DMS114 treated with DMSO at 0.1 percent for 48 hours (cell line): ENCODE data around the gene TMC5.
"Not testable (repeated sequence)": the region's sequence is repeated elsewhere in the genome, so short reads cannot be mapped to it uniquely, and the experiment has no call there.

Source experiments
- DNase-seq: peaks from one replicate; lab custom pipeline; 2025; ENCODE audit not compliant: unreplicated experiment; lab: John Stamatoyannopoulos, UW

TMC5 gene

GRCh38 chr16:19528666-19529065, 111.0 kb downstream of the TMC5 start:
- no peak for DNase-seq

GRCh38 chr16:19532601-19533000, 114.9 kb downstream of the TMC5 start:
- DNase-seq = no peak

- DNase-seq = no peak
These were observed 122.7 kb downstream of the TMC5 start for GRCh38 chr16:19540241-19540970.

- DNase-seq = no peak
These were observed 124.6 kb downstream of the TMC5 start for GRCh38 chr16:19542138-19542821.

- DNase-seq = not testable (repeated sequence)
These were observed 125.8 kb downstream of the TMC5 start for GRCh38 chr16:19543278-19543996.

GRCh38 chr16:19548144-19548543, 130.5 kb downstream of the TMC5 start:
- no peak for DNase-seq
